ENCODE results near the gene ALPP.

DNA sequence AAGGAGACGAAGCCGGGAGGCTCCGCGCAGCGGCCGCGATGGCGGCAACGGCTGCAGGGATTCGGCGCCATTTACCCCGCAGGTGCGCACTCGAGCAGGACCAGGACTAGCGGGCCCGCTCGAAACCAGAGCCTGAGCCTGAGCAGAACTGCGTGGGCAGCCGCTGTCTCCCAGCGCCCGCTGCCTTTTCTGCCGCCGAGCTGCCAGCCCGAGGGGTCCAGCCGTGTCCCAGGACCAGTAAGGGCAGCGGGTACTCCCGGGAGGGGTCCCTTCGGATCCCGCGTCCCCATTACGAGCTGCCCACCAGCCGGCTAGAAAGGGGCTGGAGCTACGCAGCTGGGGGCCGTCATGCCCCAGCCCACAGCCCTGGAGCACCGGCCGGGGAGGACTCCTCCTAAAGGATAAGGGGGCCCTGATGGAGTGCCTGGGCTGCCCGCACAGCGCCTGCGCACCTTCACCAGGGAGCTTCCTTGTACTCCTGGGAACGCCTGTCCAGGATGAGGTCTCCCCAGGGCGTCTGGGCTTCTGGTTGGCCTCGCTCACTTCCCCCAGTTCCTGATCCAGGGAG is 9.9 kb downstream of the ALPP start:
- TF ChIP-seq CTCF (CRISPR knock-in tag; IDR thresholded peaks at IDR 0.05) (no peak), PHF21A (CRISPR knock-in tag; IDR thresholded peaks at IDR 0.05) (no peak), NR3C1 (CRISPR knock-in tag; IDR thresholded peaks at IDR 0.05) (no peak), MED8 (CRISPR knock-in tag; IDR thresholded peaks at IDR 0.05; ENCODE audit: insufficient replicate concordance) (no peak), SIX4 (CRISPR knock-in tag; IDR thresholded peaks at IDR 0.05) (no peak), BHLHE40 (IDR thresholded peaks at IDR 0.05; ENCODE audit: low read length) (no peak), SMARCC2 (IDR thresholded peaks at IDR 0.05) (no peak), ZXDC (CRISPR knock-in tag; IDR thresholded peaks at IDR 0.05) (no peak)
